ENCODE data around the gene OR5AN1.
"Not testable (repeated sequence)": the region's sequence is repeated elsewhere in the genome, so short reads cannot be mapped to it uniquely, and the experiment has no call there.

OR5AN1 gene

GRCh38 chr11:59358595-59358994, at the start of gene OR5AN1:
TSS of gene OR5AN1 (plus strand) at chr11:59358895. CDS start at chr11:59364459, 5,564 bp downstream.
- no peak for FAIRE-seq

- no peak for FAIRE-seq
These were observed 23.7 kb upstream of the OR5AN1 start for GRCh38 chr11:59335001-59335400.

- FAIRE-seq = no peak
These were observed 22.5 kb upstream of the OR5AN1 start for GRCh38 chr11:59336176-59336575.

GRCh38 chr11:59336931-59337330, 21.8 kb upstream of the OR5AN1 start:
- no peak for FAIRE-seq

DNA sequence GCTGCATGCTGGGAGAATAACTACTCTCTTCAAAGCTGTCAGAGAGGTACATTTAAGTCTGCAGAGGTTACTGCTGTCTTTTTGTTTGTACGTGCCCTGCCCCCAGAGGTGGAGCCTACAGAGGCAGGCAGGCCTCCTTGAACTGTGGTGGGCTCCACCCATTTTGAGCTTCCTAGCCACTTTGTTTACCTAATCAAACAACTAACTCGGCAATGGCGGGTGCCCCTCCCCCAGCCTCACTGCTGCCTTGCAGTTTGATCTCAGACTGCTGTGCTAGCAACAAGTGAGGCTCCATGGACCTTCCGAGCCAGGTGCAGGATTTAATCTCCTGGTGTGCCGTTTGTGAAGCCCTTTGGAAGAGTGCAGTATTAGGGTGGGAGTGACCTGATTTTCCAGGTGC, 9.0 kb upstream of the OR5AN1 start:
- FAIRE-seq = not testable (repeated sequence)

- FAIRE-seq = no peak
These were observed 3.5 kb upstream of the OR5AN1 start for GRCh38 chr11:59355226-59355625.

- no peak for FAIRE-seq
These were observed 2.1 kb upstream of the OR5AN1 start for GRCh38 chr11:59356561-59356960.

DNA sequence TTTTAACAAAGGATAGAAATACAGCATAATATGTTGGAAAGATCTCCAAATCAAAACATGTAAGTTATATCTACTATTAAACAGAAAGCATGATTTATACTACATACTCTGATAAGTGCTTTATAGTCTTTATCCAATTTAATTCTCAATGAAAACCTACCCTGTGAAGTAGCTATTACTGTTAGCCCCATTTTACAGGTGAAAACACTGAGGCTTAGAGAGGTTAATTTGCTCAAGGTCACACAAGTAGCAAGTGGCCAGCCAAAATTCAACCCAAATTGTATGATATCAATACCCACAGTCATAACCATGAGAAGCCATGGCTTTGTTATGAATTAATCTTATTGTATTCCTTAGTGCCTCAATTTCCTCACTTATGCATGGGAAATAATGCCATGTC, 675 bp upstream of the OR5AN1 start:
- no peak for FAIRE-seq

DNA sequence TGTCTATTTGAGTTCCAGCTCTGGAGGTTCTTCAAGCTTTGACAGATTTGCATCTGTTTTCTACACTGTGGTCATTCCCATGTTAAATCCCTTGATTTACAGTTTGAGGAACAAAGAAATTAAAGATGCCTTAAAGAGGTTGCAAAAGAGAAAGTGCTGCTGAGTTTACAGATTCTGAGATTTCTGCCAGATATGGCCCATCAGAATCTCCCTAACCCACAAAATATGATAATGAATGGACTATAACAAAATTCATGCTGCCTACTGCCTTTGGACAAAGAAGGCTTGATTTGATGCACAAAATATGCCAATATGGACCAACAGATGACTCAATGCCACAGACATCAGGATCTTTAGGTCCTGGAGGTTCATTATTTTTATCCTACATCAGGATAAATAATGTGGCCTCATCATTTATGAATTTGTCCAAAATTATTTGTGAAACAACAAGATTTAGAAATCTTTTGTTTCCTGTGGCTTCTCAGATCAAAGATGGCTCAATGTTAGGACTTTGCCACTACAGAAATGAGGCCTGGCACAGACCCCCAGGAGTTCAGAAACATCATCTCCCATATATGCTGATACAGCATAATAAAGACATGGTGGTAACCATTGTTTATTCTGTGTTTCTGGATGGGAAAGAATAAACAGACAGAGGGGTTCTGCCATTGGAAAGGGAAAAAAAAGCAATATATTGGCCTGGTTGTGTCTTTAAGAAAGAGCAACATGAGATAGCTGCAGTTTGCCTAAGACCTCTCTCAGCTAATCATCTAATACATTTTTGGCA, 6.7 kb downstream of the OR5AN1 start:
- FAIRE-seq = no peak

DNA sequence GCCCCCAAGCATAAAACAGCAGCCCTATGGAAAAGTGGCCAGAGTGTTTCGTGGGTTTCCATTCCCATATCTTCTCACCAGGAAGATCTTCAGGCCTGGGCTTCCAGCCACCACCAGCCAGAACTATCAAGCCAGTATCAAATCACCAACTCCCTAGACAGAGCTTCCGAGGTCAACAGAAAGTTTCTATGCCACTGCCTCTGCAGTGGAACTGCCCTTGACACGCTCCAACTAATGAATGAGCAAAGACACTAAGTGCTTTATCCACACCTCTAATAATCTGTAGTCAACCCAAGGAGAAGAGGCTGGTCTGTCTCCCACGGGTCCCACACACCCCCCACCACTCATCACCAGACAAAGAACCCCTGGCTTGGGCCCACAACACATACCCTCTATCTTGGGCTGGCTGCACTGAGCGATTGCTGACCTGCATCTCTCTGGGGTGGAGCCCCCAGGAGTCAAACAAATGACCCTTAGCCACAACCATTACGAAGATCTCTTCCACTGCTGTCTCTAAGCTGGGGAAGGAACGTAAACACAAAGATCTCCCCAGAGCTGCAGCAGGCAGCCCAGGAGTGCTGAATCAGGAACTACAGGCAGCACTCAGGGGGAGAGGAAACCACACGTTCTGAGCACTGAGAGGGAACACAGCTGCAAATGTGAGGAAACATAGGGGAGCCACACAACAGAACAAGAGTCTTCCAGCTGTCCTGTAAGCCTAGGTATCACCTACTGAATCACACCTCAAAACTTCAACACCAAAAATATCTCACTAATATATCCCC, 9.7 kb downstream of the OR5AN1 start:
- no peak for FAIRE-seq

GRCh38 chr11:59372324-59372723, 13.6 kb downstream of the OR5AN1 start:
- FAIRE-seq = not testable (repeated sequence)

GRCh38 chr11:59380263-59381059, 21.8 kb downstream of the OR5AN1 start:
- no peak for FAIRE-seq

- FAIRE-seq = no peak
These were observed 35.5 kb downstream of the OR5AN1 start for GRCh38 chr11:59394186-59394585.

- FAIRE-seq = no peak
These were observed 42.0 kb downstream of the OR5AN1 start for GRCh38 chr11:59400461-59401261.

DNA sequence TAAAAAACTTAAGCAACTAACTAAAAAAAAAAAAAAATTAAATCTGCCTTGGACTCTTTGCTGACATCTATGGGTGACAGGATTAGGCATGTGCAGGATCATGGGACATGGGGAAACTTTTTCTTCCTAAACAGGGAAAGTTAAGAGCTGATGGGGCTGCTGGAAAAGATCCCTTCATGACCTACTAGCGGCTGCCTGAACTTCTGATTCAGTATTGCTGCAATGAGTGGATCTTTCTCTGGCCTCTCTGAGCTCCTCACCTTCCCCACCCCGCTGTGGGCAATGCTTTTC, 42.5 kb downstream of the OR5AN1 start:
- no peak for FAIRE-seq

DNA sequence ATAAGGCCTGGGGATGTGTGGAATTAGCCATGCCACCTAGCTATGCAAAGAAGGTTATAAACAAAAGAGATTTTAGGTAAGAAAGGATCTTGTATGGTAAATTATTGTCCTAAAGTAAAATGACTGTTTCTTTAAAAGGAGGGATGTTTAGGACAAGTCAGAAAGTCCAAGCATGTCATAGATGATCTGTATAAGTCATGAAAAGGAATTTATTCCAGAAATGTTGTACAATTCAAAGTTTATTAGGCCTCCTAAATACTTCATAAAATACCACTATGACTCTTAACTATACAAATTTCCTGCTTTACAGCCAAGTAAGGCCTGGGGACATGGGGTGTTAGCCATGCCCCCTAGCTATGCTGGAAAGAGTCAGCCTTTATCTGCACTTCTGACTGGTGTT, 44.9 kb downstream of the OR5AN1 start:
- no peak for FAIRE-seq

DNA sequence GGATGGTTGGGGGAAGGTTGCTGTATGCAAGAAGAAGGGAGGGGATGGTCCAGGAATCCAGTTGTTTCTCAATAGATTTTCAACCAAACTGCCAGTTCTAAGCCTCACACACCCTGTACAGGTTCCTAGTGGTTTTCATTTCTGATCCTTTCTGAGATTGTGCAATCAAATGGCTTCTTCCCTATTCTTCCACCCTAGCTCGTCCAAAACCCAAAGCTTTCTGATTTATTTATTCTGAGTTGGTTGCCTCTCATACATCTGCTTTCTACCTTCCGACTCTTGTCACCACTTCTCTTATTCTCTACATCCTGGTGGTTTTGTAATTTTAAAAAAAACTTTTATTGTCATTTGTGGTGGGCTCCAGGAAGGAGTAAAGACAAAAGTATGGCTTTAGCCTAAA, 55.0 kb downstream of the OR5AN1 start:
- FAIRE-seq = no peak

GRCh38 chr11:59415111-59415510, 56.4 kb downstream of the OR5AN1 start:
- FAIRE-seq = no peak

- FAIRE-seq = no peak
These were observed 57.9 kb downstream of the OR5AN1 start for GRCh38 chr11:59416613-59417012.

DNA sequence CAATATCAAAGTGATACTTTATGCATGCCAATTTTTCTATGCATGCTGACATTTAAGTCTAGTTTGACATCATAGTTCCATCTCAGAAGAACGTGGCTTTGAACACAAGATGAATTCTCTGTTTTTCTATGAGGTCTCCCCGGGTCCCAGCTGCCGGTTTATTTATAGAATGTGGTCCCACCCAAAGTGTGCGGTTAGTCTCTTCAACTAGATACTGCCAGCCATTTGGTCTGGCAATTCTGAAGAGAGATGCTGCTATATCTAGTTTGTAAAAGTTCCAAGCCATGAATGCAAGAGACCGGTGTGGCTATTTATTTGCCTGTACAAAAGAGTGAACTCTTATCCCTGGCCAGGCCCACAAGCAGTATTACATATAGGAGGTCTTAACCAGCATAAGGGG, 58.3 kb downstream of the OR5AN1 start:
- FAIRE-seq = no peak

GRCh38 chr11:59418156-59418555, 59.5 kb downstream of the OR5AN1 start:
- FAIRE-seq = no peak

All from colon (tissue), 2 donors.